ENCODE data around the gene RNF213. TPM values are rescaled to one million over a fixed set of nuclear protein-coding genes. Genes with fewer than 3 reads are reported as not detected.

RNF213 gene
- total RNA-seq, 1 experiment from 2014 or later: 44.5 TPM

DNA sequence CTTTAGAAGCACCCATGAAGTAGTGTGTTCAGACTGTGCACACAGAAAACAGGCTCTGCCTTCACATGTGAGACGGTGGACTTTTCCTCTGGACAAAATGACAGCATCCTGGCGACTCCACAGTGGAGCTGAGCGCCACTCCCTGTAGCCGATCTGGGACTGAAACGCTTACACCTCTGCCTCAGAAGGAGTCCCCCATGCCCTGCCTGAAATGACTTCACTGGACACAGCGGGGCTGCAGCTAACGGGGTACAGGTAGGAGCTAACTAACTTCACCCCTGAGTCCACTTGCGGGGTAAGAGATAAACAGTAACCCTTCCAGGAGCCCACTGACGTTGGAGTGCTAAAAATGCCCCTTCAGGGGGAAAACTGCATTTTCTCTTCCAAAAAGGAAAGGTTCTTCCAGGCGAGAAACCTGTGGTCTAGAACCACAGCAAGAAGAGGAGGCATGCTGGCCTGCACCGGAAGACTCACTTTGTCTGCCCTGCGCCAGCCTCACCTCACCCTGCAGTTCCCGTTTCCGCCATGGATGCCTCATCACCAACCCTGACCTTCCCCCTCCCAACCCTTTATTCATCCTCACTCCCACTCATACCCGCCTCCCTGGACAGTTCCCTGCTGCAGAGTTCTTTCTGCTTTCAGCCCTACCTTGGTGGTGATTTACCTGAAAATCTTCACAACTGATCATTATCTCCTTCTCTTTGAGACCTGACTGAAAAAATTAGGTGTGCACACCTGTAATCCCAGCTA lies 134.9 kb downstream of the RNF213 start:
- BruUV-seq (replicated peaks): no TSS peak
- Histone ChIP-seq H4K20me1 (ENCODE audit: insufficient read depth) (no peaks in the 10 kb centered on the region), H3K36me3 (ENCODE audit: control insufficient read depth in 1 of 2, insufficient read depth in 2 of 2, low read length in 2 of 2) (0 out of 4 replicates have a peak, but pooled peaks cover 0 to 3% of the 10 kb centered on the region in 2 experiments), H3K9ac (ENCODE audit: low read length) (no peak overlapping the region), H3K4me1 (ENCODE audit: control insufficient read depth in 1 of 2, insufficient read depth in 2 of 2, low read length in 2 of 2) (0 out of 4 replicates have a peak, but pooled peaks cover 0 to 2% of the 10 kb centered on the region in 2 experiments), H3K27ac (ENCODE audit: low read depth, low read length) (no peak overlapping the region), H2AFZ (ENCODE audit: low read depth, low read length, poor library complexity, severe bottlenecking) (no peak overlapping the region), H3K27me3 (ENCODE audit: insufficient read depth, low read length) (no peaks in the 10 kb centered on the region), H3K79me2 (ENCODE audit: insufficient read depth, low read length) (no peaks in the 10 kb centered on the region), H3K4me2 (ENCODE audit: low read length) (no peak overlapping the region), H3K9me3 (ENCODE audit: control insufficient read depth in 1 of 2, insufficient read depth in 1 of 2, low read depth in 1 of 2, low read length in 2 of 2) (no peaks in the 10 kb centered on the region), H3K4me3 (replicated peaks in 1 of 2; ENCODE audit: low read depth in 1 of 2, low read length in 2 of 2) (no peak overlapping the region), H3K9me2 (ENCODE audit: insufficient read depth) (no peaks in the 10 kb centered on the region)
- RAD21 ChIA-PET (ENCODE audit: low non-redundant PET in 1 of 2, low total read pairs in 2 of 2, uncharacterized antibody in 2 of 2, unreplicated experiment in 2 of 2): interaction anchor here in 1 of 2 experiments (0.7 kb wide), 1 partner anchor 176 kb away, joined by 3 read pairs; no protein-coding TSS in a partner anchor
- intact Hi-C loops (cut with micrococcal nuclease): no loop called here
- TF ChIP-seq CEBPB (IDR thresholded peaks at IDR 0.05; ENCODE audit: low read depth) (no peak), CBX3 (IDR thresholded peaks at IDR 0.05; ENCODE audit: low read depth) (no peak), SRF (IDR thresholded peaks at IDR 0.05; ENCODE audit: low read depth) (no peak), POLR2A (IDR thresholded peaks at IDR 0.05; ENCODE audit: borderline replicate concordance, extremely low read depth, insufficient read depth, insufficient read length) (no peak), SIN3A (IDR thresholded peaks at IDR 0.05; ENCODE audit: low read depth) (no peak), EZH2 (IDR thresholded peaks at IDR 0.05) (no peak)
- TF ChIP-seq, protein P1, sequence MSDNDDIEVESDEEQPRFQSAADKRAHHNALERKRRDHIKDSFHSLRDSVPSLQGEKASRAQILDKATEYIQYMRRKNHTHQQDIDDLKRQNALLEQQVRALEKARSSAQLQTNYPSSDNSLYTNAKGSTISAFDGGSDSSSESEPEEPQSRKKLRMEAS (IDR thresholded peaks at IDR 0.05): no peak
- POLR2A ChIA-PET: no interaction called here
- CTCF ChIA-PET: no interaction called here
- DNase-seq (ENCODE audit: low read depth, low spot score) (no peak), ATAC-seq (peak; percentile 76)

DNA sequence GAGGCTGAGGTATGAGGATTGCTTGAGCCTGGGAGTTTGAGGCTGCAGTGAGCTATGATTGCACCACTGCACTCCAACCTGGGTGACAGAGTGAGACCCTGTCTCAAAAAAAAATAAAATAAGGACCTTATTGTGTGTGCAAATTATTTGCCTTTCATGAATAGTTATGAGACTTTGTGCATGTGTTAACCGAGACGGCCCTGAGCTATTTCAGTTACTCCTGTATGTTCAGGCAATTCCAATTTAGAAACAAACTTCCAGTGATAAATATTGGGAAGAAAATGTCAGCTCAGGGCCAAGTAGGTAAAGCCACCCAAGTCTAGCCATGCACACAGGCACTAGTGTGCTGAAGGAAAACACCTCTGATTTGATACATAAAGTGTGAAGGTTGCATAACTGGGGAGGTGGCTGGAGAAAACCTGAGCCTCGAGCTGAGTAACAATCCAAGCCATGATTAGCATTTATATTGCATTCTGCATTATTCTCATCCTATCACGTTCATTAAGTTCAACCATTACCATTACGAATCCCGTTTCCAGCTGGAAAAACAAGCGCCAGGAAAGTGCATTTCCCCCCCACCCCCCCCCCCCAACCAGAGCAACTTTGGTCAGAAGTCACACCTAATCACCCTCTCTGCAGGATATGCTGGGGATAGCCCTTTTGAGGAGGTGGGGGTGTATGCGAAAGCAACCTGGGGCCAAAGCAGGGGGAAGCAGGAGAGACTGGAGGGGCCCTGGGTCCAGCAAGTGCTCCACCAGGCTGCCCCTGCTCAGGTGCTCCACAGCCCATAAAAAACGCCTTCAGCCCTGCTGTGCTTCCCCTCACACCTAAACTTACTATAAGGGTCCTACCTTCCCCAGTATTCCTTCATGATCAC lies 135.7 kb downstream of the RNF213 start:
- Histone ChIP-seq H4K20me1 (ENCODE audit: insufficient read depth) (no peaks in the 10 kb centered on the region), H3K4me1 (ENCODE audit: control insufficient read depth in 1 of 2, insufficient read depth in 2 of 2, low read length in 2 of 2) (0 out of 4 replicates have a peak, but pooled peaks cover 0 to 2% of the 10 kb centered on the region in 2 experiments), H3K4me2 (ENCODE audit: low read length) (no peak overlapping the region), H3K27ac (ENCODE audit: low read depth, low read length) (no peak overlapping the region), H2AFZ (ENCODE audit: low read depth, low read length, poor library complexity, severe bottlenecking) (no peak overlapping the region), H3K79me2 (ENCODE audit: insufficient read depth, low read length) (no peaks in the 10 kb centered on the region), H3K4me3 (replicated peaks in 1 of 2; ENCODE audit: low read depth in 1 of 2, low read length in 2 of 2) (no peak overlapping the region), H3K36me3 (ENCODE audit: control insufficient read depth in 1 of 2, insufficient read depth in 2 of 2, low read length in 2 of 2) (0 out of 4 replicates have a peak, but pooled peaks cover 0 to 1% of the 10 kb centered on the region in 2 experiments), H3K9ac (ENCODE audit: low read length) (no peak overlapping the region), H3K9me2 (ENCODE audit: insufficient read depth) (no peaks in the 10 kb centered on the region), H3K27me3 (ENCODE audit: insufficient read depth, low read length) (no peaks in the 10 kb centered on the region), H3K9me3 (ENCODE audit: control insufficient read depth in 1 of 2, insufficient read depth in 1 of 2, low read depth in 1 of 2, low read length in 2 of 2) (no peaks in the 10 kb centered on the region)
- BruUV-seq (replicated peaks): no TSS peak
- TF ChIP-seq ZFX (IDR thresholded peaks at IDR 0.05) (no peak), TCF7L2 (IDR thresholded peaks at IDR 0.05; ENCODE audit: borderline replicate concordance, extremely low read depth, insufficient read depth, insufficient read length) (no peak), SRF (IDR thresholded peaks at IDR 0.05; ENCODE audit: low read depth) (no peak), ZNF274 (IDR thresholded peaks at IDR 0.05; ENCODE audit: low read depth, low read length) (no peak), SIN3A (IDR thresholded peaks at IDR 0.05; ENCODE audit: low read depth) (no peak), CEBPB (IDR thresholded peaks at IDR 0.05; ENCODE audit: low read depth) (no peak), POLR2A (IDR thresholded peaks at IDR 0.05; ENCODE audit: borderline replicate concordance, extremely low read depth, insufficient read depth, insufficient read length) (no peak), YY1 (IDR thresholded peaks at IDR 0.05; ENCODE audit: extremely low read depth, insufficient replicate concordance, low read depth, low read length) (no peak), FOSL1 (IDR thresholded peaks at IDR 0.05; ENCODE audit: low read depth) (no peak)
- TF ChIP-seq, protein P1 (IDR thresholded peaks at IDR 0.05): no peak
- intact Hi-C loops (cut with micrococcal nuclease): no loop called here
- no peak for DNase-seq (ENCODE audit: low read depth, low spot score)
- ChIA-PET RAD21 (ENCODE audit: low non-redundant PET in 1 of 2, low total read pairs in 2 of 2, uncharacterized antibody in 2 of 2, unreplicated experiment in 2 of 2) (no interaction called here), POLR2A (no interaction called here), CTCF (no interaction called here)
- no peak for ATAC-seq
